ENCODE results near the gene CDH4. TPM values are rescaled to one million over a fixed set of nuclear protein-coding genes. Genes with fewer than 3 reads are reported as not detected.

The CDH4 gene
- total RNA-seq, 1 experiment from 2014 or later, result not detected

DNA sequence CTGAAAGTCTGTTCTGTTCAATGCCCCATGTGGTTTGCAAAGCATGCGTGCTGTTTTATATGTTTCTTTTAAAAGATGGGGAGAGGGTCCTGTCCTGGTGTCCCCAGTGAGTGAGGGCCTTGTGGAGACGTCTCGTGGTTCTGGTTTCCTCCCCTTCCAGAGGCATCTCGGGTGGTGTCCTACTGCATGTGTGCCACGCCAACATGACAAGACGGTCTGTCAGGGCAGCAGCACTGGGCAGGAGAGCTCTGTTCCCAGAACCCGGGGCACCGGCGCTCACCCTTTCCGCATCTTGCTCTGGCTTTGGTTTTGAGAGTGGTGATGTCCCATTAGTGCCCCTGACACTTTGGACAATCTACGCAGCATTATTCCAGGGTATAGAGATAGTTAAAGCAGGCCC, 275.6 kb downstream of the CDH4 start:
- no peak overlapping the region for H3K27ac ChIP-seq
- H3K79me2 ChIP-seq (ENCODE audit: low read depth), result no peaks in the 10 kb centered on the region
- H4K20me1 ChIP-seq (ENCODE audit: insufficient read depth), result no peaks in the 10 kb centered on the region
- H3K4me2 ChIP-seq, result no peak overlapping the region
- no peak overlapping the region for H2AFZ ChIP-seq
- intact Hi-C loops (cut with micrococcal nuclease; ENCODE audit: unreplicated experiment), result no loop called here
- CTCF ChIA-PET, result no interaction called here
- DNase-seq, result no peak
- H3K36me3 ChIP-seq (ENCODE audit: low read depth), result no peaks in the 10 kb centered on the region
- POLR2A ChIA-PET (ENCODE audit: unreplicated experiment), result no interaction called here
- TF ChIP-seq, protein P1, sequence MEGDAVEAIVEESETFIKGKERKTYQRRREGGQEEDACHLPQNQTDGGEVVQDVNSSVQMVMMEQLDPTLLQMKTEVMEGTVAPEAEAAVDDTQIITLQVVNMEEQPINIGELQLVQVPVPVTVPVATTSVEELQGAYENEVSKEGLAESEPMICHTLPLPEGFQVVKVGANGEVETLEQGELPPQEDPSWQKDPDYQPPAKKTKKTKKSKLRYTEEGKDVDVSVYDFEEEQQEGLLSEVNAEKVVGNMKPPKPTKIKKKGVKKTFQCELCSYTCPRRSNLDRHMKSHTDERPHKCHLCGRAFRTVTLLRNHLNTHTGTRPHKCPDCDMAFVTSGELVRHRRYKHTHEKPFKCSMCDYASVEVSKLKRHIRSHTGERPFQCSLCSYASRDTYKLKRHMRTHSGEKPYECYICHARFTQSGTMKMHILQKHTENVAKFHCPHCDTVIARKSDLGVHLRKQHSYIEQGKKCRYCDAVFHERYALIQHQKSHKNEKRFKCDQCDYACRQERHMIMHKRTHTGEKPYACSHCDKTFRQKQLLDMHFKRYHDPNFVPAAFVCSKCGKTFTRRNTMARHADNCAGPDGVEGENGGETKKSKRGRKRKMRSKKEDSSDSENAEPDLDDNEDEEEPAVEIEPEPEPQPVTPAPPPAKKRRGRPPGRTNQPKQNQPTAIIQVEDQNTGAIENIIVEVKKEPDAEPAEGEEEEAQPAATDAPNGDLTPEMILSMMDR (conservative IDR thresholded peaks at IDR 0.05), result no peak
- no peak for TF ChIP-seq EZH2 (IDR thresholded peaks at IDR 0.05; ENCODE audit: low read depth)
- H3K9me3 ChIP-seq (ENCODE audit: insufficient read depth, low read depth), result no peaks in the 10 kb centered on the region
- H3K4me1 ChIP-seq (replicated peaks; ENCODE audit: insufficient read depth), result no peaks in the 10 kb centered on the region
- no peaks in the 10 kb centered on the region for H3F3A ChIP-seq (ENCODE audit: insufficient read depth, low read depth)
- BruUV-seq (replicated peaks), result no TSS peak
- peaks cover 97% of the 10 kb centered on the region for H3K27me3 ChIP-seq (ENCODE audit: insufficient read depth, low read depth)
- H3K4me3 ChIP-seq, result no peak overlapping the region
- H3K9me2 ChIP-seq (ENCODE audit: insufficient read depth), result no peaks in the 10 kb centered on the region

DNA sequence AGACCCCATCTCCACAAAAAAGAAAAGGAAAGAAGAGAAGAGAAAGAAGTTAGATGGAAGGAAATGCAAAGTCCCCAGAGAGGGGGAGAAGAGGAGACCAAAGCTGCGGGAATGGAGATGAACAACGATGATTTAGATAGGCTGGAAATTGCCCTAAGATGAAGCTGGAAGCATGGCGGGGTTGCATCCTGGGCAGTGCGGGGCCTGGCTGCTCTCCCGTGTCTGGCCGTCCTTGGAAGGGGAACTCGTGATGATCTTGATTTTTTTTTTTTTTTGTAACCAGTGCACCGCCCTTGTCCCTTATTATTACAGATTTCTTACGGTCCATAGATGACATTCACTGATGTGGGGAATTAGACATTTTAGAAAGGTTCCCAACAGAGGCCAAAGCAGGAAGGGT, 276.5 kb downstream of the CDH4 start:
- ChIA-PET CTCF (no interaction called here), POLR2A (ENCODE audit: unreplicated experiment) (no interaction called here)
- no TSS peak for BruUV-seq (replicated peaks)
- no peaks in the 10 kb centered on the region for H3K9me3 ChIP-seq (ENCODE audit: insufficient read depth, low read depth)
- no peaks in the 10 kb centered on the region for H3K36me3 ChIP-seq (ENCODE audit: low read depth)
- H3K79me2 ChIP-seq (ENCODE audit: low read depth), result no peaks in the 10 kb centered on the region
- TF ChIP-seq, protein P1 (conservative IDR thresholded peaks at IDR 0.05), result no peak
- TF ChIP-seq EZH2 (IDR thresholded peaks at IDR 0.05; ENCODE audit: low read depth), result no peak
- no peaks in the 10 kb centered on the region for H4K20me1 ChIP-seq (ENCODE audit: insufficient read depth)
- intact Hi-C loops (cut with micrococcal nuclease; ENCODE audit: unreplicated experiment), result no loop called here
- DNase-seq, result no peak
- H3K4me3 ChIP-seq, result no peak overlapping the region
- H3K4me1 ChIP-seq (replicated peaks; ENCODE audit: insufficient read depth), result no peaks in the 10 kb centered on the region
- no peak overlapping the region for H3K4me2 ChIP-seq
- H3K27ac ChIP-seq, result no peak overlapping the region
- H3K27me3 ChIP-seq (ENCODE audit: insufficient read depth, low read depth), result peaks cover 97% of the 10 kb centered on the region
- no peak overlapping the region for H2AFZ ChIP-seq
- no peaks in the 10 kb centered on the region for H3K9me2 ChIP-seq (ENCODE audit: insufficient read depth)
- no peaks in the 10 kb centered on the region for H3F3A ChIP-seq (ENCODE audit: insufficient read depth, low read depth)

DNA sequence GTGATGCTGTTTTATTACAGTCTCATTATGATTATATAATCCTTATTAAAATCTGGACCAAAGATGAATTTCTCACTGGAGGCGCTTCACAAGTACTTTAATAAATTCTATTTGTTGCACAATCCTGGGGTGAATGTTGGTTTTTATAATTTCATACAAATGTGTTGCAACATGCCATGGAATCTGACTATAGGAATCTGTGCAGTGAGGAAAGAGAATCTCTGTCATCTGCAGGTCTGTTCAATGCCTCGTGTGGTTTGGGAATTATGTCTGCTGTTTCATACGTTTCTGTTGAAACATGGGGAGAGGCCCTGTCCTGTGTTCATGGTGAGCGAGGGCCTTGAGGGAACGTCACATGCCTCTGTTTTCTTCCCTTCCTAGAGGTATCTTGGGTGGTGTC, 277.3 kb downstream of the CDH4 start:
- intact Hi-C loops (cut with micrococcal nuclease; ENCODE audit: unreplicated experiment), result no loop called here
- no peaks in the 10 kb centered on the region for H3K9me2 ChIP-seq (ENCODE audit: insufficient read depth)
- H3F3A ChIP-seq (ENCODE audit: insufficient read depth, low read depth), result no peaks in the 10 kb centered on the region
- H4K20me1 ChIP-seq (ENCODE audit: insufficient read depth), result no peaks in the 10 kb centered on the region; the same call in 1 of the 2 replicates
- H3K36me3 ChIP-seq (ENCODE audit: low read depth), result no peaks in the 10 kb centered on the region
- no peaks in the 10 kb centered on the region for H3K4me1 ChIP-seq (replicated peaks; ENCODE audit: insufficient read depth)
- BruUV-seq (replicated peaks), result no TSS peak
- no peaks in the 10 kb centered on the region for H3K79me2 ChIP-seq (ENCODE audit: low read depth)
- H3K27me3 ChIP-seq (ENCODE audit: insufficient read depth, low read depth), result peaks cover 97% of the 10 kb centered on the region
- H3K4me2 ChIP-seq, result no peak overlapping the region
- TF ChIP-seq EZH2 (IDR thresholded peaks at IDR 0.05; ENCODE audit: low read depth), result no peak
- TF ChIP-seq, protein P1 (conservative IDR thresholded peaks at IDR 0.05), result no peak
- H3K4me3 ChIP-seq, result no peak overlapping the region
- no peak for DNase-seq
- no peaks in the 10 kb centered on the region for H3K9me3 ChIP-seq (ENCODE audit: insufficient read depth, low read depth)
- H2AFZ ChIP-seq, result no peak overlapping the region
- ChIA-PET CTCF (no interaction called here), POLR2A (ENCODE audit: unreplicated experiment) (no interaction called here)
- no peak overlapping the region for H3K27ac ChIP-seq
